ENCODE data around the gene CRYBB2.
"Not testable (repeated sequence)": the region's sequence is repeated elsewhere in the genome, so short reads cannot be mapped to it uniquely, and the experiment has no call there.

Gene CRYBB2

DNA sequence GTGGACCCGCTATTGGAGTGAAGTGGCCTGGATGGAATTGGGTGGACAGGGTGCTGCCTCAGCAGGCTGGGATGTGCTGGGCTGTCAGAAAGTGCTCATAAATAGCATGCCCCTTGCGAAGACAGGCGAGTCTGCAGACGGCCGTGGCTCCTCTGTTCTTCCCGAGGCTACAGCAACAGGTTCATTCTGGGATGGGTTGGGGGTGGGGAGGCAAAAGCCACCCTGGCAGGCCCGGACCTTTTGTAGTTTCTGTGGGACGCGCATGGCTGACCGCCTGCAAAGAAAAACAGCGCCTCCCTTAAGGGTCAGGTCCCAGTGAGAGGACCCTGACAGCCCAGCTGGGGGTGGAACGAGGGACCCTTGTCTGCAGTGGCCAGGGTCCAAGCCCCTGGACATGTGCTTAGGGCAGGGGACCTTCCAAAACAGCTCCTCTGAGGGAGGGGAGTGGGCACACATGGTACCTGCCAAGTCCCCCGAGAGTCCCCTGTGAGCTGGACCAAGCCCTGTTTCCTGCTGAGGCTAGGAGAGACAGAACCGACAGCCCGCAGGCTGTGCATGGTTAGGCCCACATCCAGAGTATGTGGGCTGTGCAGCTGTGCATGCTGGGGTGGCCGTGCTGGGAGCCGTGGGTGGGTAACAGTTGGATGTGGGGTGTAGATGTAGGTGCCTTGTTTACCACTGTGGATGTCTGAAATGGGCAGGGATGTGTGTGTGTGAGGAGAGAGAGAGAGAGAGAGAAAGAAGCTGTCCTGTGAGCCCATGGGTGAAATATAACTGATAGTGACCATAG lies 19.5 kb upstream of the CRYBB2 start, which contains the start of gene CRYBB3:
TSS of gene CRYBB3 (plus strand) at position 128 of the 790 bp plus-strand sequence. CDS start 1,539 bp downstream, outside the sequence.
- no peaks in the 10 kb centered on the region for H3K9me3 ChIP-seq
- H3K4me3 ChIP-seq, result no peak within 1 kb of the TSS
- peak within 1 kb of the TSS; percentile 89 for H3K4me2 ChIP-seq
- H3K27me3 ChIP-seq, result no peaks in the 10 kb centered on the region
- no peaks in the 10 kb centered on the region for H3K36me3 ChIP-seq
- no peak within 1 kb of the TSS for H3K9ac ChIP-seq
- H4K20me1 ChIP-seq, result peaks cover 9% of the 10 kb centered on the region
- peaks cover 33% of the 10 kb centered on the region for H3K4me1 ChIP-seq
- H3K27ac ChIP-seq, result no peak within 1 kb of the TSS
- TF ChIP-seq Cebpa-rat (IDR thresholded peaks at IDR 0.05), result no peak

DNA sequence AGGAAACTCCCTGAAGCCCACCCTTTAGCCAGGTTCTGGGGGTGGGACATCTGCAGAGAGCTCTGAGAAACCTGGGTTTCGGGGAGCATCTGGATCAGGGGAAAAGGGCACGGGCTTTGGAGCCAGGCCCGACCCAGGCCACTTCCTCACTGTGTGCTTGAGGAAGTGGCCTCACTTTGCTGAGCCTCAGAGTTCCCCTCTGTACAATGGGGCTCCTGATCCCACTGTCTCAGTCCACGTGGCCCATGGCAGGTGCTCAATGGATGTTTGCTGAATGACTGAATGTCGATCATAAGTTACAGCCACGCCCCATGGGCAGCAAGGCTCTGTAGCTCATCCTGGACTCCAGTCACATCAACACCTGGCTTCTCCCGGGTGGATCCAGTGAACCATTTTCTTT lies 18.5 kb upstream of the CRYBB2 start:
- H4K20me1 ChIP-seq, result peaks cover 9% of the 10 kb centered on the region
- no peaks in the 10 kb centered on the region for H3K36me3 ChIP-seq
- TF ChIP-seq Cebpa-rat (IDR thresholded peaks at IDR 0.05), result no peak
- H3K9ac ChIP-seq, result no peak overlapping the region
- H3K4me1 ChIP-seq, result peaks cover 33% of the 10 kb centered on the region
- no peak overlapping the region for H3K4me3 ChIP-seq
- no peaks in the 10 kb centered on the region for H3K9me3 ChIP-seq
- no peaks in the 10 kb centered on the region for H3K27me3 ChIP-seq
- H3K4me2 ChIP-seq, result peak overlapping the region; percentile 89
- H3K27ac ChIP-seq, result no peak overlapping the region

DNA sequence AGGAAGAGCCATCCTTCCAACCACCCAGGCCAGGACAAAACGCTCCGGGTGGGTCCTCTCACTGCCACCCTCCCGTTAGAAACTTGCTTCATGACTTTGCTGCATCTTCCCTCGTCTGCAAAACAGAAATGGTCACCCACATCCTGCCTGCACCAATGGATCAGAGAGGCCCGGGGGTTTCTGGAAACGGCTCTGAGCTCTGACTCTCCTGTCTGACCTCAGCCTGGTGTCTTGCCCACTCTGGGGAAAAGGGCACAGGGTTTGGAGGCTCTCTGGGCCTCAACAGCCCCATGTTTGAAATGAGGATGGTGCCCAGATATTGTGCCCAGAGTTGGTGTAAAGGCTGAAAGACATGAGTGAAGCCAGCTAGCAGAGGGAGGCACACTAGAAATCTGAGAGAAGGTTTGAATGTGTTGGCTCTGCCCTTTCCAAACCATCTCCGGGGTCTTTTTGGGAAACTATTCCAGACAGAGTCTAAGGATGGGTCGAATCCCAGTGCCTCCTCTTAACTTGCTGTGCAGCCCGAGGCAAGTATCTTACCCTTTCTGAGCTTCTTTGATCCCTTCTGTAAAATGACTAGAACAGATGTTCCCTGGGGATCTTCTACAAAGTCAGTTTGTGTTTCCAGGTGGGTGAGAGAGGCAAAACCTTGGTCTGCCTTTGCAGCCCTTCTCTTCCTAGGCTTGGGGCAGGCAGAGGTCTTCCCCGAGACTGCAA lies 17.7 kb upstream of the CRYBB2 start:
- Histone ChIP-seq H3K9ac (no peak overlapping the region), H3K36me3 (no peaks in the 10 kb centered on the region), H3K27me3 (no peaks in the 10 kb centered on the region), H3K4me3 (no peak overlapping the region), H3K4me1 (peaks cover 33% of the 10 kb centered on the region), H3K27ac (no peak overlapping the region), H3K4me2 (peak overlapping the region; percentile 89), H3K9me3 (no peaks in the 10 kb centered on the region), H4K20me1 (peaks cover 9% of the 10 kb centered on the region)
- TF ChIP-seq Cebpa-rat (IDR thresholded peaks at IDR 0.05), result no peak

DNA sequence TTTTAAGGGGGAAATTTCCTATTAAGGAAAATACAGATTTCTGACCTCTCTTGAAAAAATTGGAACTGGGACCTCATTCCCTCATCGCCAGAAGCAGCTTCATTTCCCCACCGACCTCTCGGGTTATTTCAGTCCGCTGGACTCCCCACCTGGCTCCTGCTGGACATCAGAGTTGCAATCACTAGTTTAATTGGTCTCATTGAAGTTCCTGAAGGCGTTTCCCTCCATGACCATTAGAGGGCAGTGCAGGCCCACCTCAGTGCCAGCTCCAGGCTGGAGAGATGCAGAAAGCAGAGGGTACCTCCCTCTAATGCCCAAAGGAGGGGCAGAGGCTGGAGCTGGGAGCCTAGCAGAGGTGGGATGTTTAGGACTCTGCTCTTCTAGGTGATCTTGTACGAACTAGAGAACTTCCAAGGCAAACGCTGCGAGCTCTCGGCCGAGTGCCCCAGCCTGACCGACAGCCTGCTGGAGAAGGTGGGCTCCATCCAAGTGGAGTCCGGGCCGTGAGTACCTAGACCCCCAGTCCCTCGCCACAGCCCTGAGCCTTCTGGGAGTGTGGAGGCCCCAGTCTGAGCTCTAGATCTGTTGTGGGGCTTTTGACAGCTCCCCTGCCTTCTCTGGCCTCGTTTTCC lies 17.0 kb upstream of the CRYBB2 start:
- no peak overlapping the region for H3K4me3 ChIP-seq
- no peaks in the 10 kb centered on the region for H3K27me3 ChIP-seq
- no peak overlapping the region for H3K27ac ChIP-seq
- H4K20me1 ChIP-seq, result peaks cover 9% of the 10 kb centered on the region
- no peaks in the 10 kb centered on the region for H3K9me3 ChIP-seq
- no peaks in the 10 kb centered on the region for H3K36me3 ChIP-seq
- TF ChIP-seq Cebpa-rat (IDR thresholded peaks at IDR 0.05), result no peak
- peak overlapping the region; percentile 89 for H3K4me2 ChIP-seq
- no peak overlapping the region for H3K9ac ChIP-seq
- H3K4me1 ChIP-seq, result peaks cover 33% of the 10 kb centered on the region

DNA sequence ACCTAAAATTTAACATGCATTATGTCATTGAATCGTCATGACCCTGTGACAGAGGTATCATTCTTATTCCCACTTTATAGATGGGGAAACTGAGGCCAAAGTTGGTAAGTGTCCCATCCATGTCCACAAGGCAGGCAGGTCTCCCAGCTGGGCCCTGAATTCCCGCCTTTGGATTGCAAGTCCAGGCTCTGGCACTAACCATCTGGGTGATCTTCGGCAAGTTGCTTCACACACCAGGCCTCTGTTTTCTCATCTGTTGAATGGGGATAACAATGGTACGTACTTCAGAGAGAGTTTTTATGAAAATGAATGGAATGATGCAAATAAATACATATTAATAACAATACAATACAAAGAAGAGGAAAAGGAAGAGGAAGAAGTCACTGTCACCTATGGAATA lies 16.4 kb upstream of the CRYBB2 start:
- H3K9me3 ChIP-seq, result no peaks in the 10 kb centered on the region

DNA sequence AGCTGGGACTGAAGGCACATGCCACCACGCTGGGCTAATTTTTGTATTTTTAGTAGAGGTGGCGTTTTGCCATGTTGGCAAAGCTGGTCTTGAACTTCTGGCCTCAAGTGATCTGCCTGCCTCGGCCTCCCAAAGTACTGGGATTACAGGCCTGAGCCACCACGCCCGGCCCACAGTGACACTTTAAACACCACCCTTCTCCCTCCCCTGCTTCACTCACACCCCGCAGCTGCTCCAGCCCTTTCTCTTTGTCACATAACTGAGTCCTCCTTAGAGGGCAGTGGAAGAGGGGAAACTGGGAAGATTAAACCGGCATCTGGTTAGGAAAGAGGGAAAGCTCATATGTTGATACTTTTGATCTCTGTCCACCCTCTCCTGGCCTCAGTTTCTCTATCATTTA lies 14.9 kb upstream of the CRYBB2 start:
- H3K36me3 ChIP-seq, H3K27ac ChIP-seq, H3K27me3 ChIP-seq, H3K9ac ChIP-seq, H3K9me3 ChIP-seq, H4K20me1 ChIP-seq, H3K4me2 ChIP-seq, H3K4me3 ChIP-seq: not testable (repeated sequence)
- H3K4me1 ChIP-seq, result peaks cover 28% of the 10 kb centered on the region

More for the DNA sequence above, 16.4 kb upstream of the CRYBB2 start:
- Histone ChIP-seq H3K9ac (no peak overlapping the region), H3K4me2 (no peak overlapping the region), H3K27me3 (no peaks in the 10 kb centered on the region), H3K27ac (no peak overlapping the region), H4K20me1 (peaks cover 9% of the 10 kb centered on the region), H3K36me3 (no peaks in the 10 kb centered on the region), H3K4me3 (no peak overlapping the region), H3K4me1 (peaks cover 33% of the 10 kb centered on the region)
- TF ChIP-seq Cebpa-rat (IDR thresholded peaks at IDR 0.05), result no peak

DNA sequence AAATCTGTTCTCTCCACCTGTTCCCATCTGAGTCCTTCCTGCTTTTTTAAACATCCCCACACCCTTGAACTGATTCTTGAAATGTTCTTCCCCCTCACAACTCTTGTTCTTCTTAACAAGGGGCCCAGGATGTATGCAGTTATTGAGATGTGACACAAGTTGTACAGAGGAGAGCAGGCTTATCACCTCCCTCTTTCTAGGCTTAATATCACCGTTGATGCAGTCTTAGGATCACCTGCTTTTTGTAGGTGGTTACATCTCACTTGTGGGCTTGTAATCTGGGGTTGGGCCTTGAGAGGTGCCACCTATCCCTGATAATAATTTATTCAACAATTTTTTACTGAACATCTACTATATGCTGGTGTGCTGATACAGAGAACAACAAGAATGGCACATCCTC lies 13.6 kb upstream of the CRYBB2 start:
- Histone ChIP-seq H3K27ac (no peak overlapping the region), H3K36me3 (no peaks in the 10 kb centered on the region), H3K4me2 (no peak overlapping the region), H3K4me3 (no peak overlapping the region), H3K9me3 (no peaks in the 10 kb centered on the region), H3K27me3 (no peaks in the 10 kb centered on the region), H4K20me1 (no peaks in the 10 kb centered on the region; the same call in 1 of the 2 replicates), H3K4me1 (peaks cover 15% of the 10 kb centered on the region), H3K9ac (no peak overlapping the region)
- no peak for TF ChIP-seq Cebpa-rat (IDR thresholded peaks at IDR 0.05)

DNA sequence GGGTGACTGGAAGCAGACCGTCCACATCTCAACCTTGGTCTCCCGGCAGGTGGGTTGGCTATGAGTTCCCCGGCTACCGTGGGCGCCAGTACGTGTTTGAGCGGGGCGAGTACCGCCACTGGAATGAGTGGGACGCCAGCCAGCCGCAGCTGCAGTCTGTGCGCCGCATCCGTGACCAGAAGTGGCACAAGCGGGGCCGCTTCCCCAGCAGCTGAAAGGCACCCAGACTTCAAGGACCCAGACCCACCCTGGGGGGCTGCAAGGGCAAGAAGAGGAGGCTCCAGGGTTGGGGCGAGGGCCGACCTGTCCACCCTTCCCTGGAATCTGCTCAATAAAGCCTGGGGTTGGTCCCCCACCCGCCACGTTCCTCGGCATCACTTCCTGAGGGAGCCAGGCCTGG lies 12.4 kb upstream of the CRYBB2 start:
- Histone ChIP-seq H3K4me1 (peaks cover 3% of the 10 kb centered on the region), H3K9me3 (no peaks in the 10 kb centered on the region), H3K9ac (no peak overlapping the region), H3K4me2 (no peak overlapping the region), H3K27me3 (no peaks in the 10 kb centered on the region), H3K36me3 (no peaks in the 10 kb centered on the region), H4K20me1 (no peaks in the 10 kb centered on the region), H3K27ac (no peak overlapping the region), H3K4me3 (no peak overlapping the region)
- no peak for TF ChIP-seq Cebpa-rat (IDR thresholded peaks at IDR 0.05)

DNA sequence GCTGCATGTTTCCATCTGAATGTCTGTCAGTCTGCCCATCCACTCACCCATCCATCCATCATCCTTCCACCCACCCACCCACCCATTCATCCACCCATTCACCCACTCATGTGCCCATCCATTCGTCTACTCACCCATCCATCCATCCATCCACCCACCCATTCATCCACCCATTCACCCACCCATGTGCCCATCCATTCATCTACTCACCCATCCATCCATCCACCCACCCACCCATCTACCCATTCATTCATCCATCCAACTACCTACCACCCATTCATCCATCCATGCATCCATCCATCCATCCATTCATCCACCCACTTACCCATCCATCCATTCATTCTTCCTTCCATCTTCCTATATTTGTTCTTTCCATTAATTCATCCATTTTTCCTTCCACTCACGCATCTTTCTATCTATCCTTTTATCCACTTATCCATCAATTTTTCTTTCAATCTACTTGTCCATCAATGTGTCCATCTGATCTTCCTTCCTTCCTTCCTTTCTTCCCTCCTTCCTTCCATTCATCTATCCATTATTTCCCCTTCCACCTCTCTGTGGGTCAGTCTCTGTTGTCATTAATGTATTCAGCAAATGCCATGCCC lies 11.8 kb upstream of the CRYBB2 start:
- no peak overlapping the region for H3K4me2 ChIP-seq
- H3K4me1 ChIP-seq, result peaks cover 7% of the 10 kb centered on the region
- H4K20me1 ChIP-seq, result no peaks in the 10 kb centered on the region
- no peak overlapping the region for H3K27ac ChIP-seq
- H3K9me3 ChIP-seq, result no peaks in the 10 kb centered on the region
- no peaks in the 10 kb centered on the region for H3K27me3 ChIP-seq
- no peak overlapping the region for H3K9ac ChIP-seq
- no peak overlapping the region for H3K4me3 ChIP-seq
- no peak for TF ChIP-seq Cebpa-rat (IDR thresholded peaks at IDR 0.05)
- H3K36me3 ChIP-seq, result no peaks in the 10 kb centered on the region
